HepG2 (cell line): ENCODE data around the gene OXSM. TPM values are rescaled to one million over a fixed set of nuclear protein-coding genes. Genes with fewer than 3 reads are reported as not detected.

Source experiments
- MAZ ChIP-seq, 2 experiments: sonication (generic) in 1 of 2; formaldehyde crosslinking in 1 of 2; IDR thresholded peaks; 2 replicates each; pipeline versions ENCODE4 v1.5.0 to v1.6.1; 2012 to 2020; ENCODE audit warnings: low read depth in 2 of 2, mild to moderate bottlenecking in 2 of 2, borderline replicate concordance in 1 of 2, improper control_type of control experiment in 1 of 2, low read length in 1 of 2, missing genetic modification reagents in 1 of 2, moderate library complexity in 1 of 2
- MIXL1 ChIP-seq: IDR thresholded peaks from 2 replicates; pipeline ENCODE4 v1.6.1; 2016
- NR2F2 ChIP-seq: IDR thresholded peaks from 2 replicates; pipeline ENCODE4 v1.6.1; 2012; ENCODE audit warnings: low read depth, inconsistent platforms, borderline replicate concordance
- PAF1 ChIP-seq: IDR thresholded peaks from 2 replicates; pipeline ENCODE4 v1.6.1; 2016; ENCODE audit warnings: missing genetic modification reagents, missing compliant biosample characterization
- SUZ12 ChIP-seq: fragments of 150-350 bp; IDR thresholded peaks from 2 replicates; pipeline ENCODE4 v1.6.1; 2014; ENCODE audit warnings: low read depth, low read length
- XBP1 ChIP-seq: sonication (generic); formaldehyde crosslinking; IDR thresholded peaks from 2 replicates; pipeline ENCODE4 v1.5.0; 2020; ENCODE audit warnings: missing genetic modification reagents
- ZFAT ChIP-seq: sonication (generic); formaldehyde crosslinking; conservative IDR thresholded peaks from 2 replicates; pipeline ENCODE4 v1.8.1; 2023; ENCODE audit warnings: missing genetic modification reagents, inconsistent platforms
- ZKSCAN8 ChIP-seq: IDR thresholded peaks from 2 replicates; pipeline ENCODE4 v1.6.1; 2016; ENCODE audit warnings: borderline replicate concordance, missing genetic modification reagents, missing compliant biosample characterization
- ZNF558 ChIP-seq: sonication (generic); formaldehyde crosslinking; IDR thresholded peaks from 2 replicates; pipeline ENCODE4 v1.9.0; 2022; ENCODE audit warnings: mild to moderate bottlenecking, missing genetic modification reagents, borderline replicate concordance
- ZNF775 ChIP-seq: sonication (generic); formaldehyde crosslinking; IDR thresholded peaks from 2 replicates; pipeline ENCODE4 v1.4.0; 2020; ENCODE audit warnings: missing genetic modification reagents, mild to moderate bottlenecking, moderate library complexity, borderline replicate concordance
- ZSCAN20 ChIP-seq: sonication (generic); formaldehyde crosslinking; IDR thresholded peaks from 2 replicates; pipeline ENCODE4 v1.4.0; 2020; ENCODE audit warnings: missing genetic modification reagents, mild to moderate bottlenecking, borderline replicate concordance
- polyA plus RNA-seq, 8 experiments: library from polyadenylated mRNA; depleted of rRNA in 3 of 8; stranded (reverse) in 7 of 8; unstranded in 1 of 8; fragments of >200 nt; fragmentation: Illumina TruSeq in 4 of 8; extraction: Trizol in 4 of 8; gene quantifications; 2 replicates each; pipeline versions ENCODE4 v1.2.1 to v1.2.3, GENCODE V29; 2011 to 2016; ENCODE audit warnings: low read depth in 4 of 8, missing spikeins in 1 of 8, mixed read lengths in 1 of 8; ENCODE audit not compliant: insufficient read depth in 1 of 8
- total RNA-seq, 5 experiments: library from RNA; depleted of rRNA; stranded (reverse); fragments of >200 nt; fragmentation: Illumina TruSeq; extraction: Trizol; gene quantifications; 2 replicates each; pipeline ENCODE4 v1.2.3, GENCODE V29; 2016; ENCODE audit warnings: low read depth in 1 of 5
- TF ChIP-seq, protein P1 (sequence below): IDR thresholded peaks from 2 replicates; pipeline ENCODE4 v1.6.1; 2012; ENCODE audit warnings: low read length, improper control_type of control experiment
- TF ChIP-seq, protein P2 (sequence below): sonication (generic); formaldehyde crosslinking; IDR thresholded peaks from 2 replicates; pipeline ENCODE4 v1.5.1; 2020; ENCODE audit warnings: mild to moderate bottlenecking, moderate library complexity, missing genetic modification reagents
- TF ChIP-seq, protein P3 (sequence below): sonication (generic); formaldehyde crosslinking; IDR thresholded peaks from 2 replicates; pipeline ENCODE4 v1.5.0; 2020; ENCODE audit warnings: mild to moderate bottlenecking, missing genetic modification reagents
- TF ChIP-seq, protein P4 (sequence below): sonication (generic); formaldehyde crosslinking; IDR thresholded peaks from 2 replicates; pipeline ENCODE4 v1.4.0; 2020; ENCODE audit warnings: missing genetic modification reagents
- TF ChIP-seq, protein P5 (sequence below): sonication (generic); formaldehyde crosslinking; IDR thresholded peaks from 2 replicates; pipeline ENCODE4 v1.5.0; 2020; ENCODE audit warnings: missing genetic modification reagents
- TF ChIP-seq, protein P6 (sequence below): sonication (generic); formaldehyde crosslinking; IDR thresholded peaks from 2 replicates; pipeline ENCODE4 v1.5.0; 2020; ENCODE audit warnings: mild to moderate bottlenecking, low read depth, missing genetic modification reagents, borderline replicate concordance

OXSM gene
- total and polyA plus RNA-seq, 2 of the 13 experiments (the other 11 are each of a cell fraction or from before 2014, with no cell fraction given): 18.2 to 34.4 TPM

DNA sequence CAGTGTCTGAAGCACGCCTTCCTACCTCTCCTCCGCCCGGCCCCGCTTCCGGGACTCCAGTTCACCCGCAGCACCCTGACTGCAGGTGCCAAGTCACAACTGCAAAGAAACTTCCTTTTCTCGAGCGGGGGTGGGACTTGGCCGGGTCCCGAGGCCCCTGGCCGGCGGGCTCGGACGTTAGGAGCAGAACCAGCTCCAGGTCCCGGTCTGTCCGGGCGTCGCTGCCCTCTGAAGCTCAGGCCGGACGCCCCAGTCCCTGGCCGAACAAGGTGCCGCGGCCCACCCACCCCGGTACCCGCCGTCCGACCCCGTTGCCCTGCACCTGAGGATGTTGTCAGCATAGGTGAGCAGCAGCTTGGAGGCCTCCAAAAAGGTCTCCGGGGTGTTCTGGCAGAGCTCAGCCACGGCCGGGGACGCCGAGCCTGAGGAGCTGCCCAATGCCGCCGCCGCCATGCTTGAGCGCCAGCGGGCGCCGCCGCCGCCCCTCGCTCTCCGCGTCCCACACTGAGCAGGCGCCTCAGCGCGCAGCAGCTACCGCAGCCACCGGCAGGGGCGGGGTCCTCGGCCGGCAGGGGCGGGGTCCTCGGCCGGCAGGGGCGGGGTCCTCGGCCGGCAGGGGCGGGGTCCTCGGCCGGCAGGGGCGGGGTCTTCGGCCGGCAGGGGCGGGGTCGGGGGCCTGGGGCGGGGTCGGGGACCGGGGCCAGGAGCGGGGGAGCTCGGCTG lies 6.8 kb upstream of the OXSM start, which contains the start of gene NGLY1 (continued):
- TF ChIP-seq, protein P1, sequence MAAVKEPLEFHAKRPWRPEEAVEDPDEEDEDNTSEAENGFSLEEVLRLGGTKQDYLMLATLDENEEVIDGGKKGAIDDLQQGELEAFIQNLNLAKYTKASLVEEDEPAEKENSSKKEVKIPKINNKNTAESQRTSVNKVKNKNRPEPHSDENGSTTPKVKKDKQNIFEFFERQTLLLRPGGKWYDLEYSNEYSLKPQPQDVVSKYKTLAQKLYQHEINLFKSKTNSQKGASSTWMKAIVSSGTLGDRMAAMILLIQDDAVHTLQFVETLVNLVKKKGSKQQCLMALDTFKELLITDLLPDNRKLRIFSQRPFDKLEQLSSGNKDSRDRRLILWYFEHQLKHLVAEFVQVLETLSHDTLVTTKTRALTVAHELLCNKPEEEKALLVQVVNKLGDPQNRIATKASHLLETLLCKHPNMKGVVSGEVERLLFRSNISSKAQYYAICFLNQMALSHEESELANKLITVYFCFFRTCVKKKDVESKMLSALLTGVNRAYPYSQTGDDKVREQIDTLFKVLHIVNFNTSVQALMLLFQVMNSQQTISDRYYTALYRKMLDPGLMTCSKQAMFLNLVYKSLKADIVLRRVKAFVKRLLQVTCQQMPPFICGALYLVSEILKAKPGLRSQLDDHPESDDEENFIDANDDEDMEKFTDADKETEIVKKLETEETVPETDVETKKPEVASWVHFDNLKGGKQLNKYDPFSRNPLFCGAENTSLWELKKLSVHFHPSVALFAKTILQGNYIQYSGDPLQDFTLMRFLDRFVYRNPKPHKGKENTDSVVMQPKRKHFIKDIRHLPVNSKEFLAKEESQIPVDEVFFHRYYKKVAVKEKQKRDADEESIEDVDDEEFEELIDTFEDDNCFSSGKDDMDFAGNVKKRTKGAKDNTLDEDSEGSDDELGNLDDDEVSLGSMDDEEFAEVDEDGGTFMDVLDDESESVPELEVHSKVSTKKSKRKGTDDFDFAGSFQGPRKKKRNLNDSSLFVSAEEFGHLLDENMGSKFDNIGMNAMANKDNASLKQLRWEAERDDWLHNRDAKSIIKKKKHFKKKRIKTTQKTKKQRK: no peak
- TF ChIP-seq MAZ (IDR thresholded peaks at IDR 0.05; ENCODE audit: borderline replicate concordance, low read depth, low read length) (no peak), MAZ (CRISPR knock-in tag; IDR thresholded peaks at IDR 0.05; ENCODE audit: low read depth) (peak; percentile 48; the same call in 1 of the 2 replicates), SUZ12 (no peak), PAF1 (CRISPR knock-in tag) (no peak), NR2F2 (no peak), ZNF775 (no peak), ZKSCAN8 (CRISPR knock-in tag) (no peak), MIXL1 (no peak), XBP1 (no peak), ZFAT (CRISPR knock-in tag) (no peak), ZNF558 (no peak), ZSCAN20 (CRISPR knock-in tag) (peak; percentile 81; the same call in 1 of the 2 replicates)
- TF ChIP-seq, protein P2, sequence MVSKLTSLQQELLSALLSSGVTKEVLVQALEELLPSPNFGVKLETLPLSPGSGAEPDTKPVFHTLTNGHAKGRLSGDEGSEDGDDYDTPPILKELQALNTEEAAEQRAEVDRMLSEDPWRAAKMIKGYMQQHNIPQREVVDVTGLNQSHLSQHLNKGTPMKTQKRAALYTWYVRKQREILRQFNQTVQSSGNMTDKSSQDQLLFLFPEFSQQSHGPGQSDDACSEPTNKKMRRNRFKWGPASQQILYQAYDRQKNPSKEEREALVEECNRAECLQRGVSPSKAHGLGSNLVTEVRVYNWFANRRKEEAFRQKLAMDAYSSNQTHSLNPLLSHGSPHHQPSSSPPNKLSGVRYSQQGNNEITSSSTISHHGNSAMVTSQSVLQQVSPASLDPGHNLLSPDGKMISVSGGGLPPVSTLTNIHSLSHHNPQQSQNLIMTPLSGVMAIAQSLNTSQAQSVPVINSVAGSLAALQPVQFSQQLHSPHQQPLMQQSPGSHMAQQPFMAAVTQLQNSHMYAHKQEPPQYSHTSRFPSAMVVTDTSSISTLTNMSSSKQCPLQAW (CRISPR knock-in tag): peak; percentile 49; the same call in 1 of the 2 replicates
- TF ChIP-seq, protein P3, sequence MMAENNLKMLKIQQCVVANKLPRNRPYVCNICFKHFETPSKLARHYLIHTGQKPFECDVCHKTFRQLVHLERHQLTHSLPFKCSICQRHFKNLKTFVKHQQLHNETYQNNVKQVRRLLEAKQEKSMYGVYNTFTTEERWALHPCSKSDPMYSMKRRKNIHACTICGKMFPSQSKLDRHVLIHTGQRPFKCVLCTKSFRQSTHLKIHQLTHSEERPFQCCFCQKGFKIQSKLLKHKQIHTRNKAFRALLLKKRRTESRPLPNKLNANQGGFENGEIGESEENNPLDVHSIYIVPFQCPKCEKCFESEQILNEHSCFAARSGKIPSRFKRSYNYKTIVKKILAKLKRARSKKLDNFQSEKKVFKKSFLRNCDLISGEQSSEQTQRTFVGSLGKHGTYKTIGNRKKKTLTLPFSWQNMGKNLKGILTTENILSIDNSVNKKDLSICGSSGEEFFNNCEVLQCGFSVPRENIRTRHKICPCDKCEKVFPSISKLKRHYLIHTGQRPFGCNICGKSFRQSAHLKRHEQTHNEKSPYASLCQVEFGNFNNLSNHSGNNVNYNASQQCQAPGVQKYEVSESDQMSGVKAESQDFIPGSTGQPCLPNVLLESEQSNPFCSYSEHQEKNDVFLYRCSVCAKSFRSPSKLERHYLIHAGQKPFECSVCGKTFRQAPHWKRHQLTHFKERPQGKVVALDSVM: no peak
- TF ChIP-seq, protein P4, sequence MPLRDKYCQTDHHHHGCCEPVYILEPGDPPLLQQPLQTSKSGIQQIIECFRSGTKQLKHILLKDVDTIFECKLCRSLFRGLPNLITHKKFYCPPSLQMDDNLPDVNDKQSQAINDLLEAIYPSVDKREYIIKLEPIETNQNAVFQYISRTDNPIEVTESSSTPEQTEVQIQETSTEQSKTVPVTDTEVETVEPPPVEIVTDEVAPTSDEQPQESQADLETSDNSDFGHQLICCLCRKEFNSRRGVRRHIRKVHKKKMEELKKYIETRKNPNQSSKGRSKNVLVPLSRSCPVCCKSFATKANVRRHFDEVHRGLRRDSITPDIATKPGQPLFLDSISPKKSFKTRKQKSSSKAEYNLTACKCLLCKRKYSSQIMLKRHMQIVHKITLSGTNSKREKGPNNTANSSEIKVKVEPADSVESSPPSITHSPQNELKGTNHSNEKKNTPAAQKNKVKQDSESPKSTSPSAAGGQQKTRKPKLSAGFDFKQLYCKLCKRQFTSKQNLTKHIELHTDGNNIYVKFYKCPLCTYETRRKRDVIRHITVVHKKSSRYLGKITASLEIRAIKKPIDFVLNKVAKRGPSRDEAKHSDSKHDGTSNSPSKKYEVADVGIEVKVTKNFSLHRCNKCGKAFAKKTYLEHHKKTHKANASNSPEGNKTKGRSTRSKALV (CRISPR knock-in tag): peak; percentile 84; the same call in 1 of the 2 replicates
- TF ChIP-seq, protein P5, sequence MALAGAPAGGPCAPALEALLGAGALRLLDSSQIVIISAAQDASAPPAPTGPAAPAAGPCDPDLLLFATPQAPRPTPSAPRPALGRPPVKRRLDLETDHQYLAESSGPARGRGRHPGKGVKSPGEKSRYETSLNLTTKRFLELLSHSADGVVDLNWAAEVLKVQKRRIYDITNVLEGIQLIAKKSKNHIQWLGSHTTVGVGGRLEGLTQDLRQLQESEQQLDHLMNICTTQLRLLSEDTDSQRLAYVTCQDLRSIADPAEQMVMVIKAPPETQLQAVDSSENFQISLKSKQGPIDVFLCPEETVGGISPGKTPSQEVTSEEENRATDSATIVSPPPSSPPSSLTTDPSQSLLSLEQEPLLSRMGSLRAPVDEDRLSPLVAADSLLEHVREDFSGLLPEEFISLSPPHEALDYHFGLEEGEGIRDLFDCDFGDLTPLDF (CRISPR knock-in tag): peak; percentile 36; the same call in 1 of the 2 replicates
- TF ChIP-seq, protein P6, sequence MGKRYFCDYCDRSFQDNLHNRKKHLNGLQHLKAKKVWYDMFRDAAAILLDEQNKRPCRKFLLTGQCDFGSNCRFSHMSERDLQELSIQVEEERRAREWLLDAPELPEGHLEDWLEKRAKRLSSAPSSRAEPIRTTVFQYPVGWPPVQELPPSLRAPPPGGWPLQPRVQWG: no peak
